ENCODE data around the gene BNIPL. TPM values are rescaled to one million over a fixed set of nuclear protein-coding genes. Genes with fewer than 3 reads are reported as not detected.
A peak's percentile ranks its signal among the peaks of the same experiment; 100 is the strongest.

Gene BNIPL
- total RNA-seq, 2 experiments from 2014 or later: 1.1 to 1.3 TPM

- peaks cover 9% of the 10 kb centered on the region for H3K36me3 Mint-ChIP-seq (ENCODE audit: low read depth)
- peaks cover 53% of the 10 kb centered on the region for H3K4me1 Mint-ChIP-seq (ENCODE audit: low read depth)
- no peaks in the 10 kb centered on the region for H3K9me3 Mint-ChIP-seq
- peak overlapping the region; percentile 56 for H3K27ac Mint-ChIP-seq
- DNase-seq: no peak
- H3K27me3 Mint-ChIP-seq (ENCODE audit: low read depth): no peaks in the 10 kb centered on the region
- no peak overlapping the region for H3K4me3 Mint-ChIP-seq
- CTCF ChIA-PET: interaction anchor here (0.9 to 10.8 kb wide), 3 partner anchors 21 to 746 kb away, joined by 3 to 171 read pairs (median 3); partner anchors contain the start of genes ANXA9 and CERS2
- intact Hi-C loops (cut with micrococcal nuclease): loop anchor here (2.0 to 10.0 kb wide), 3 partner anchors 157 to 637 kb away; partner anchors contain the start of genes ENSA and RPRD2
Measured at GRCh38 chr1:151001602-151002001, 34.8 kb upstream of the BNIPL start.

GRCh38 chr1:151002051-151002450 lies 34.3 kb upstream of the BNIPL start:
- no peaks in the 10 kb centered on the region for H3K9me3 Mint-ChIP-seq
- peak overlapping the region; percentile 56 for H3K27ac Mint-ChIP-seq
- no peaks in the 10 kb centered on the region for H3K27me3 Mint-ChIP-seq (ENCODE audit: low read depth)
- H3K36me3 Mint-ChIP-seq (ENCODE audit: low read depth): peaks cover 9% of the 10 kb centered on the region
- CTCF ChIA-PET: interaction anchor here (1.1 to 10.8 kb wide), 3 partner anchors 12 to 23 kb away, joined by 3 to 171 read pairs (median 3); partner anchors contain the start of genes ANXA9 and CERS2
- H3K4me1 Mint-ChIP-seq (ENCODE audit: low read depth): peaks cover 58% of the 10 kb centered on the region
- no peak for DNase-seq
- intact Hi-C loops (cut with micrococcal nuclease): loop anchor here (2.0 to 10.0 kb wide), 3 partner anchors 157 to 637 kb away; partner anchors contain the start of genes ENSA and RPRD2
- H3K4me3 Mint-ChIP-seq: no peak overlapping the region

GRCh38 chr1:151002611-151003010 lies 33.8 kb upstream of the BNIPL start:
- Mint-ChIP-seq H3K4me1 (ENCODE audit: low read depth) (peaks cover 63% of the 10 kb centered on the region), H3K27me3 (ENCODE audit: low read depth) (no peaks in the 10 kb centered on the region), H3K4me3 (no peak overlapping the region), H3K27ac (peak overlapping the region; percentile 89), H3K9me3 (no peaks in the 10 kb centered on the region), H3K36me3 (ENCODE audit: low read depth) (peaks cover 9% of the 10 kb centered on the region)
- intact Hi-C loops (cut with micrococcal nuclease): loop anchor here (2.0 to 10.0 kb wide), 3 partner anchors 158 to 638 kb away; partner anchors contain the start of genes ENSA and RPRD2
- DNase-seq: no peak
- CTCF ChIA-PET: interaction anchor here (1.1 to 10.8 kb wide), 2 partner anchors 12 to 22 kb away, joined by 3 to 171 read pairs; partner anchors contain the start of genes ANXA9 and CERS2

- Mint-ChIP-seq H3K27me3 (ENCODE audit: low read depth) (no peaks in the 10 kb centered on the region), H3K4me3 (peak overlapping the region; percentile 39), H3K9me3 (no peaks in the 10 kb centered on the region), H3K27ac (peak overlapping the region; percentile 89), H3K4me1 (ENCODE audit: low read depth) (peaks cover 68% of the 10 kb centered on the region), H3K36me3 (ENCODE audit: low read depth) (peaks cover 9% of the 10 kb centered on the region)
- DNase-seq: peak; percentile 31
- intact Hi-C loops (cut with micrococcal nuclease): loop anchor here (2.0 to 10.0 kb wide), 3 partner anchors 158 to 638 kb away; partner anchors contain the start of genes ENSA and RPRD2
- CTCF ChIA-PET: interaction anchor here (1.1 to 10.8 kb wide), 3 partner anchors 7 to 23 kb away, joined by 3 to 171 read pairs (median 54); partner anchors contain the start of genes ANXA9 and CERS2
Measured at GRCh38 chr1:151003180-151003579, 33.2 kb upstream of the BNIPL start.

- Mint-ChIP-seq H3K27me3 (ENCODE audit: low read depth) (no peaks in the 10 kb centered on the region), H3K9me3 (no peaks in the 10 kb centered on the region), H3K27ac (peak overlapping the region; percentile 99), H3K4me3 (peak overlapping the region; percentile 92), H3K36me3 (ENCODE audit: low read depth) (peaks cover 8% of the 10 kb centered on the region), H3K4me1 (ENCODE audit: low read depth) (peaks cover 67% of the 10 kb centered on the region)
- peak; percentile 15 for DNase-seq
- intact Hi-C loops (cut with micrococcal nuclease): loop anchor here (1.0 to 10.0 kb wide), 5 partner anchors 27 to 641 kb away; partner anchors contain the start of genes CTSS, GOLPH3L and RPRD2
- CTCF ChIA-PET: interaction anchor here (0.5 to 4.7 kb wide), 17 partner anchors 10 to 388 kb away, joined by 3 to 54 read pairs (median 5); partner anchors contain the start of genes C1orf56 and CERS2
Measured at GRCh38 chr1:151005729-151006319, 30.6 kb upstream of the BNIPL start.

GRCh38 chr1:151006327-151007052 lies 29.9 kb upstream of the BNIPL start, which contains the start of gene MINDY1:
TSS of gene MINDY1 (minus strand) at chr1:151006902. CDS start at chr1:151002617, 4,285 bp downstream.
- H3K4me3 Mint-ChIP-seq: peak within 1 kb of the TSS; percentile 92
- H3K4me1 Mint-ChIP-seq (ENCODE audit: low read depth): peaks cover 66% of the 10 kb centered on the region

GRCh38 chr1:151007853-151008243 lies 28.5 kb upstream of the BNIPL start:
- peak overlapping the region; percentile 99 for H3K27ac Mint-ChIP-seq
- H3K4me3 Mint-ChIP-seq: peak overlapping the region; percentile 92
- H3K9me3 Mint-ChIP-seq: no peaks in the 10 kb centered on the region
- peaks cover 2% of the 10 kb centered on the region for H3K36me3 Mint-ChIP-seq (ENCODE audit: low read depth)
- no peak for DNase-seq
- CTCF ChIA-PET: interaction anchor here (4.7 kb wide), 1 partner anchor 12 kb away, joined by 54 read pairs; no protein-coding TSS in a partner anchor
- intact Hi-C loops (cut with micrococcal nuclease): loop anchor here (1.0 to 10.0 kb wide), 10 partner anchors 41 to 643 kb away; partner anchors contain the start of genes CTSS, GABPB2, GOLPH3L and PI4KB
- peaks cover 61% of the 10 kb centered on the region for H3K4me1 Mint-ChIP-seq (ENCODE audit: low read depth)
- H3K27me3 Mint-ChIP-seq (ENCODE audit: low read depth): no peaks in the 10 kb centered on the region

More at GRCh38 chr1:151006327-151007052, 29.9 kb upstream of the BNIPL start, which contains the start of gene MINDY1:
- Mint-ChIP-seq H3K36me3 (ENCODE audit: low read depth) (peaks cover 8% of the 10 kb centered on the region), H3K27ac (peak within 1 kb of the TSS; percentile 99), H3K9me3 (no peaks in the 10 kb centered on the region), H3K27me3 (ENCODE audit: low read depth) (no peaks in the 10 kb centered on the region)
- DNase-seq: peak; percentile 65
- CTCF ChIA-PET: interaction anchor here (0.5 to 4.7 kb wide), 21 partner anchors 11 to 444 kb away, joined by 3 to 54 read pairs (median 4); partner anchors contain the start of genes C1orf56 and CERS2
- intact Hi-C loops (cut with micrococcal nuclease): loop anchor here (1.0 to 10.0 kb wide), 5 partner anchors 27 to 642 kb away; partner anchors contain the start of genes CTSS, GOLPH3L and RPRD2

GRCh38 chr1:151008244-151009205 lies 27.9 kb upstream of the BNIPL start, which contains the start of gene PRUNE1:
TSS of gene PRUNE1 (plus strand) at chr1:151008449. CDS start at chr1:151008633, 184 bp downstream.
- peak within 1 kb of the TSS; percentile 99 for H3K27ac Mint-ChIP-seq

GRCh38 chr1:151009206-151009587 lies 27.2 kb upstream of the BNIPL start:
- intact Hi-C loops (cut with micrococcal nuclease): loop anchor here (1.0 to 10.0 kb wide), 4 partner anchors 40 to 644 kb away; partner anchors contain the start of genes RPRD2 and TNFAIP8L2
- peak overlapping the region; percentile 92 for H3K4me3 Mint-ChIP-seq
- CTCF ChIA-PET: interaction anchor here (1.0 kb wide), 1 partner anchor 49 kb away, joined by 3 read pairs; the partner anchor contains the start of gene CDC42SE1
- H3K9me3 Mint-ChIP-seq: no peaks in the 10 kb centered on the region
- H3K27me3 Mint-ChIP-seq (ENCODE audit: low read depth): no peaks in the 10 kb centered on the region
- H3K4me1 Mint-ChIP-seq (ENCODE audit: low read depth): peaks cover 52% of the 10 kb centered on the region
- peaks cover 2% of the 10 kb centered on the region for H3K36me3 Mint-ChIP-seq (ENCODE audit: low read depth)
- DNase-seq: peak; percentile 30
- no peak overlapping the region for H3K27ac Mint-ChIP-seq

More at GRCh38 chr1:151008244-151009205, 27.9 kb upstream of the BNIPL start, which contains the start of gene PRUNE1:
- CTCF ChIA-PET: interaction anchor here (1.0 kb wide), 1 partner anchor 50 kb away, joined by 3 read pairs; the partner anchor contains the start of gene CDC42SE1
- H3K9me3 Mint-ChIP-seq: no peaks in the 10 kb centered on the region
- peak within 1 kb of the TSS; percentile 92 for H3K4me3 Mint-ChIP-seq
- peaks cover 2% of the 10 kb centered on the region for H3K36me3 Mint-ChIP-seq (ENCODE audit: low read depth)
- no peaks in the 10 kb centered on the region for H3K27me3 Mint-ChIP-seq (ENCODE audit: low read depth)
- H3K4me1 Mint-ChIP-seq (ENCODE audit: low read depth): peaks cover 56% of the 10 kb centered on the region
- intact Hi-C loops (cut with micrococcal nuclease): loop anchor here (1.0 to 10.0 kb wide), 9 partner anchors 40 to 644 kb away; partner anchors contain the start of genes GABPB2, PI4KB, RPRD2 and SETDB1
- DNase-seq: peak; percentile 97

- H3K27ac Mint-ChIP-seq: no peak overlapping the region
- peaks cover 2% of the 10 kb centered on the region for H3K36me3 Mint-ChIP-seq (ENCODE audit: low read depth)
- no peaks in the 10 kb centered on the region for H3K9me3 Mint-ChIP-seq
- intact Hi-C loops (cut with micrococcal nuclease): loop anchor here (1.0 to 10.0 kb wide), 4 partner anchors 39 to 645 kb away; partner anchors contain the start of genes RPRD2 and TNFAIP8L2
- peak overlapping the region; percentile 92 for H3K4me3 Mint-ChIP-seq
- DNase-seq: no peak
- no peaks in the 10 kb centered on the region for H3K27me3 Mint-ChIP-seq (ENCODE audit: low read depth)
- H3K4me1 Mint-ChIP-seq (ENCODE audit: low read depth): peaks cover 50% of the 10 kb centered on the region
- CTCF ChIA-PET: interaction anchor here (1.0 kb wide), 1 partner anchor 49 kb away, joined by 3 read pairs; the partner anchor contains the start of gene CDC42SE1
Measured at GRCh38 chr1:151009674-151010345, 26.6 kb upstream of the BNIPL start.
